Smooth muscle cell (in vitro differentiated cells): ENCODE measurements around the gene LRIG3. TPM values are rescaled to one million over a fixed set of nuclear protein-coding genes. Genes with fewer than 3 reads are reported as not detected.

Experiments
- DNase-seq: peaks from one replicate; lab custom pipeline; 2025; ENCODE audit not compliant: unreplicated experiment; lab: John Stamatoyannopoulos, UW
- H2AFZ ChIP-seq: fragments of 200-600 bp; sonication (generic); 2 replicates; pipeline ENCODE4 v1.6.0; 2016; ENCODE audit warnings: antibody characterized with exemption, low read depth, mild to moderate bottlenecking
- H3F3A ChIP-seq: fragments of 200-600 bp; sonication (generic); 2 replicates; pipeline ENCODE4 v1.6.0; 2017; ENCODE audit warnings: antibody characterized with exemption, low read depth
- H3K27ac ChIP-seq: fragments of 200-600 bp; sonication (generic); 2 replicates; pipeline ENCODE4 v1.5.1; 2016; ENCODE audit warnings: low read depth, mild to moderate bottlenecking
- H3K27me3 ChIP-seq: fragments of 200-600 bp; sonication (generic); 2 replicates; pipeline ENCODE4 v1.6.1; 2016; ENCODE audit warnings: low read depth, mild to moderate bottlenecking
- H3K36me3 ChIP-seq: fragments of 200-600 bp; sonication (generic); 2 replicates; pipeline ENCODE4 v1.5.1; 2016; ENCODE audit warnings: low read depth
- H3K4me1 ChIP-seq: fragments of 200-600 bp; sonication (generic); 2 replicates; pipeline ENCODE4 v1.5.1; 2016; ENCODE audit warnings: low read depth
- H3K4me2 ChIP-seq: fragments of 200-600 bp; sonication (generic); 2 replicates; pipeline ENCODE4 v1.6.0; 2016; ENCODE audit warnings: mild to moderate bottlenecking
- H3K4me3 ChIP-seq: fragments of 200-600 bp; sonication (generic); 2 replicates; pipeline ENCODE4 v1.5.1; 2016; ENCODE audit warnings: mild to moderate bottlenecking
- H3K79me2 ChIP-seq: fragments of 200-600 bp; sonication (generic); 2 replicates; pipeline ENCODE4 v1.6.0; 2016; ENCODE audit warnings: low read depth, mild to moderate bottlenecking
- H3K9ac ChIP-seq: fragments of 200-600 bp; sonication (generic); 2 replicates; pipeline ENCODE4 v1.6.0; 2016; ENCODE audit warnings: low read depth
- H3K9me3 ChIP-seq: fragments of 200-600 bp; sonication (generic); replicated peaks from 2 replicates; pipeline ENCODE4 v1.5.1; 2016; ENCODE audit warnings: low read depth
- H4K20me1 ChIP-seq: fragments of 200-600 bp; sonication (generic); 2 replicates; pipeline ENCODE4 v1.6.0; 2016; ENCODE audit warnings: low read depth
- WGBS: methylation state at CpG from one replicate; pipeline ENCODE4 v1.1.7; 2016; ENCODE audit warnings: low lambda C conversion rate; 5-methylcytosine and 5-hydroxymethylcytosine counted together
- polyA plus RNA-seq: library from polyadenylated mRNA; unstranded; fragments of >200 nt; fragmentation: Nextera tagmentation; extraction: Ambion mirVana; gene quantifications from 2 replicates; pipeline ENCODE4 v1.2.1, GENCODE V29; 2016
- total RNA-seq: library from RNA; depleted of rRNA; stranded (reverse); fragments of >200 nt; gene quantifications from 2 replicates; pipeline ENCODE4 v1.2.3, GENCODE V29; 2014
- TF ChIP-seq, protein P1 (sequence below): fragments of 200-600 bp; sonication (generic); IDR thresholded peaks from 2 replicates; pipeline ENCODE4 v1.5.1; 2017; ENCODE audit warnings: borderline replicate concordance, mild to moderate bottlenecking, antibody characterized with exemption; ENCODE audit not compliant: insufficient read depth, poor library complexity, severe bottlenecking

LRIG3 gene
- total and polyA plus RNA-seq, 2 experiments from 2014 or later = 6.7 to 22.4 TPM

DNA sequence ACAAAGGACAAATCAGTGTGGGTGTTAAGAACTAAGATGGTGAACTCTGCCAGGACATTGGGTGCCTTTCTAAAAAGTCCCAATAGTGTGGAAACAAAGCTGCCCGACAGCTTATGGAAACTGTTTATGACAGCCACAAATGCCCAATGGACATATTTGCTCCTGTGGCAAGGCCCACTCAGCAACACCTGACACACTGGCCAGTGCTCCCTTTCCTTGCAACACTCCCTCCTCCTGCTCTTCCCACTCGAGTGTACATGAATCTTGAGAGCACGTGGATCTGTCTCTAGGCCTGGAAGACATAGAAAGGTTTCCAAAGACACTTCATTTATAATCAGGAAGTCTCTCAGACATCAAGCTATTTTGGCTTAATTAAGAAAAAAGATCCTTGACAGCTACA is 14.2 kb upstream of the LRIG3 start:
- H3K36me3 ChIP-seq = no peaks in the 10 kb centered on the region
- no peak for DNase-seq
- H3K27ac ChIP-seq = no peak overlapping the region
- H3K4me1 ChIP-seq = no peaks in the 10 kb centered on the region
- TF ChIP-seq, protein P1, sequence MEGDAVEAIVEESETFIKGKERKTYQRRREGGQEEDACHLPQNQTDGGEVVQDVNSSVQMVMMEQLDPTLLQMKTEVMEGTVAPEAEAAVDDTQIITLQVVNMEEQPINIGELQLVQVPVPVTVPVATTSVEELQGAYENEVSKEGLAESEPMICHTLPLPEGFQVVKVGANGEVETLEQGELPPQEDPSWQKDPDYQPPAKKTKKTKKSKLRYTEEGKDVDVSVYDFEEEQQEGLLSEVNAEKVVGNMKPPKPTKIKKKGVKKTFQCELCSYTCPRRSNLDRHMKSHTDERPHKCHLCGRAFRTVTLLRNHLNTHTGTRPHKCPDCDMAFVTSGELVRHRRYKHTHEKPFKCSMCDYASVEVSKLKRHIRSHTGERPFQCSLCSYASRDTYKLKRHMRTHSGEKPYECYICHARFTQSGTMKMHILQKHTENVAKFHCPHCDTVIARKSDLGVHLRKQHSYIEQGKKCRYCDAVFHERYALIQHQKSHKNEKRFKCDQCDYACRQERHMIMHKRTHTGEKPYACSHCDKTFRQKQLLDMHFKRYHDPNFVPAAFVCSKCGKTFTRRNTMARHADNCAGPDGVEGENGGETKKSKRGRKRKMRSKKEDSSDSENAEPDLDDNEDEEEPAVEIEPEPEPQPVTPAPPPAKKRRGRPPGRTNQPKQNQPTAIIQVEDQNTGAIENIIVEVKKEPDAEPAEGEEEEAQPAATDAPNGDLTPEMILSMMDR = no peak
- 89% methylated on average over 3 of the region's 3 CpGs for WGBS
- H3K9me3 ChIP-seq = no peaks in the 10 kb centered on the region
- no peaks in the 10 kb centered on the region for H4K20me1 ChIP-seq
- H3K4me2 ChIP-seq = no peak overlapping the region
- no peaks in the 10 kb centered on the region for H3K79me2 ChIP-seq
- no peak overlapping the region for H2AFZ ChIP-seq
- no peak overlapping the region for H3K9ac ChIP-seq
- H3F3A ChIP-seq = no peaks in the 10 kb centered on the region
- H3K27me3 ChIP-seq = peaks cover under 1% of the 10 kb centered on the region
- no peak overlapping the region for H3K4me3 ChIP-seq

DNA sequence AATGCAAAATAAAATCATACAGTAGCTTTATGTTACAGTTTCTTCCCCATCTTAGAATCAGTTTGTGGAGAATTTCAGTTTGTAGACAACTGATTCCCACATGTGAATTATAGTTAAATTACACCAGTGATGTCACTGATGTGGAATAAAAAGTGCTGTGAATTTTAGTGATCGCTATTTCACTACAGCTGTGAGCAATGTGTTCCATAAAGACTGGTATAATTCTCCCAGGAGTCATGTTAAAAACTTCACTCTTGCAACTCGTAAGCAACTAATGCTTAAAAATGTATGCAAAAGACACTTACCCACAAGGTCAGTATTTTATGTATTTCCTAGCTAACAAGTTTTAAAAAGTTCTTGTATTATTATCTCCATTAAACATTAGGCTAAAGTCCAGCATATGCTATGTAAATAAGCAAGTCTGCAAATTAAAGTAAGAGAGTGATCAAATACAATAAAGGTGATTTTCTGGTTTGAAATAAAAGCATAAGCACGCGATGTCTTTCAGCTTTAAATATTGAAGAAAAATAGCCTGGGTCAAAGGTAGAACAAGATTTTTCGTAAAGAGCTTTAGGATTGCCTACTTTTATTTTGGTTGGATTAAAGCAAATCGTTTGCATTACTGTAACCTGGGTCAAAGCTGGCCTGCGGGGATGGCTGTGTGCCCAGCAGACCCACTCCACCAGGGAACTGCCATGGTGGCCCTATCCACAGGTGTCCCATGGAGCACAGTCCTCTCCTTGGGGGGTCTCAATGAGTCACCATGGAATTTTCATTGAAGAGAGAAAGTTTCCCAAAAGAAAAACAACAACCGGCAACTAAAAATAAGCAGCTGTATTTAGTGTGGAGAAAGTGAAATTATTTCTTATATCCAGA is 12.7 kb upstream of the LRIG3 start:
- H3K4me2 ChIP-seq = no peak overlapping the region
- no peaks in the 10 kb centered on the region for H3K9me3 ChIP-seq
- no peaks in the 10 kb centered on the region for H3K79me2 ChIP-seq
- 84% methylated on average over 8 of the region's 8 CpGs for WGBS
- H3F3A ChIP-seq = no peaks in the 10 kb centered on the region
- H3K9ac ChIP-seq = no peak overlapping the region
- H3K36me3 ChIP-seq = no peaks in the 10 kb centered on the region
- H3K4me1 ChIP-seq = no peaks in the 10 kb centered on the region
- TF ChIP-seq, protein P1 = no peak
- no peaks in the 10 kb centered on the region for H4K20me1 ChIP-seq
- peaks cover 16% of the 10 kb centered on the region for H3K27me3 ChIP-seq
- H3K27ac ChIP-seq = no peak overlapping the region
- DNase-seq = no peak
- H2AFZ ChIP-seq = no peak overlapping the region
- H3K4me3 ChIP-seq = no peak overlapping the region

- no peaks in the 10 kb centered on the region for H3K9me3 ChIP-seq
- peaks cover 31% of the 10 kb centered on the region for H3K27me3 ChIP-seq
- 83% methylated on average over 4 of the region's 4 CpGs for WGBS
- no peak overlapping the region for H3K4me2 ChIP-seq
- H4K20me1 ChIP-seq = no peaks in the 10 kb centered on the region
- H3K4me1 ChIP-seq = no peaks in the 10 kb centered on the region
- no peak overlapping the region for H3K27ac ChIP-seq
- no peaks in the 10 kb centered on the region for H3K79me2 ChIP-seq
- no peak overlapping the region for H3K9ac ChIP-seq
- TF ChIP-seq, protein P1 = no peak
- no peaks in the 10 kb centered on the region for H3F3A ChIP-seq
- DNase-seq = no peak
- no peaks in the 10 kb centered on the region for H3K36me3 ChIP-seq
- H3K4me3 ChIP-seq = no peak overlapping the region
- no peak overlapping the region for H2AFZ ChIP-seq
These were observed 11.2 kb upstream of the LRIG3 start for GRCh38 chr12:58931518-58931917.
